ENCODE measurements around the gene GRK2. TPM values are rescaled to one million over a fixed set of nuclear protein-coding genes. Genes with fewer than 3 reads are reported as not detected.
A peak's percentile ranks its signal among the peaks of the same experiment; 100 is the strongest.

Gene GRK2
- total RNA-seq, 4 donors from 2014 or later = 44.0 to 76.9 (median 64.8) TPM

DNA sequence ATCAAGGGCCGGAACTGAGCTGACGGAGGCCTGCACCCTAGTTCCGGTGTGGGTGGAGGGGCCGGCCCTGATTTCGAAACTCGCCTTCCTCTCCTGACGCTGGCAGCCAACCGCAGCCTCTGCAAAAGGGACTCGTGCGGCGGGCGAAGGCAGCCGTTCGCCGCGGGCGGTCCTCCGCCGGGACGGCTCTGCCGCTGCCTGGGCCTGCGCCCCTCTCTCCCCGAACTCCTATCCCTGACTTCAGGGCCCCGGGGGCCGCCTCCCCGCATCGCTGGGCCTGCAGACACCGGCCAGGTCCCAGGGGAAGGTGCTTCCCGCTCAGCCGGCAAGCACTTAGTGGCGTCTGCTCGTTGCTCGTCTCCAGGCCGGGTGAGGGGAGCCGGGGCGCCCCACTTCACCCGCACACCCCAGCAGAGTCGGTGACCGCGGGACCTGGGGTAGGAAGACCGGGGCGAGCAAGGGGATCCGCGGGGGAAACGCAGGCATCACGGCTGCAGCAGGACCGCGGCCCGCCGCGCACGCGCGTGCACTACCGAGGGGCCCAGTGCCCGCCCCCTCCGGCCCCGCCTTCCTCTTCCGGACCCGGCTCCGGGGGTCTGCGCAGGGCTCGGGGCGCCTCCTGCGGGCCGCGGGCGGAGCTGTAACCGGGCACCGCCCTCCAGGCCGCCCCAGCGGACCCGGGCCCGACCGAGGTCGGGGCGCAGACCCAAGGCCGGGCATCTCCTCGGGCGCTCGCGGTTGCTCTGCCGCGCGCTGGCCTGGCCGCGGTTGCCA, 22.4 kb downstream of the GRK2 start:
- H3K27ac ChIP-seq = peak overlapping the region; percentile 77 to 94 (median 94)
- H3K36me3 ChIP-seq = peaks cover 0 to 60% of the 10 kb centered on the region in 2 donors
- peak; percentile 87 for ATAC-seq
- H3K4me1 ChIP-seq = peaks cover 0 to 87% (median 31%) of the 10 kb centered on the region in 3 donors
- no peaks in the 10 kb centered on the region for H3K27me3 ChIP-seq
- H3K4me3 ChIP-seq = peak overlapping the region; percentile 39 to 88
- no peaks in the 10 kb centered on the region for H3K9me3 ChIP-seq
- no CpG with 5 or more reads among the region's 87 CpGs for WGBS, 2 donors (ENCODE audit: low coverage in 1 of 2)
- peak; percentile 39 for TF ChIP-seq POLR2AphosphoS5 (IDR thresholded peaks at IDR 0.05)
- TF ChIP-seq, protein P1, sequence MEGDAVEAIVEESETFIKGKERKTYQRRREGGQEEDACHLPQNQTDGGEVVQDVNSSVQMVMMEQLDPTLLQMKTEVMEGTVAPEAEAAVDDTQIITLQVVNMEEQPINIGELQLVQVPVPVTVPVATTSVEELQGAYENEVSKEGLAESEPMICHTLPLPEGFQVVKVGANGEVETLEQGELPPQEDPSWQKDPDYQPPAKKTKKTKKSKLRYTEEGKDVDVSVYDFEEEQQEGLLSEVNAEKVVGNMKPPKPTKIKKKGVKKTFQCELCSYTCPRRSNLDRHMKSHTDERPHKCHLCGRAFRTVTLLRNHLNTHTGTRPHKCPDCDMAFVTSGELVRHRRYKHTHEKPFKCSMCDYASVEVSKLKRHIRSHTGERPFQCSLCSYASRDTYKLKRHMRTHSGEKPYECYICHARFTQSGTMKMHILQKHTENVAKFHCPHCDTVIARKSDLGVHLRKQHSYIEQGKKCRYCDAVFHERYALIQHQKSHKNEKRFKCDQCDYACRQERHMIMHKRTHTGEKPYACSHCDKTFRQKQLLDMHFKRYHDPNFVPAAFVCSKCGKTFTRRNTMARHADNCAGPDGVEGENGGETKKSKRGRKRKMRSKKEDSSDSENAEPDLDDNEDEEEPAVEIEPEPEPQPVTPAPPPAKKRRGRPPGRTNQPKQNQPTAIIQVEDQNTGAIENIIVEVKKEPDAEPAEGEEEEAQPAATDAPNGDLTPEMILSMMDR (IDR thresholded peaks at IDR 0.05) = peak in 3 of 4 experiments; percentile 50 to 63 (median 60)
- peak; percentile 49 to 53 for TF ChIP-seq POLR2A (IDR thresholded peaks at IDR 0.05)
- no peak for TF ChIP-seq EP300 (IDR thresholded peaks at IDR 0.05)

- TF ChIP-seq POLR2A (IDR thresholded peaks at IDR 0.05) = no peak
- no peak for TF ChIP-seq POLR2AphosphoS5 (IDR thresholded peaks at IDR 0.05)
- ATAC-seq = peak; percentile 81
- H3K4me3 ChIP-seq = peak within 1 kb of the TSS; percentile 39 to 88
- no peaks in the 10 kb centered on the region for H3K9me3 ChIP-seq
- WGBS, 2 donors (ENCODE audit: low coverage in 1 of 2) = no CpG with 5 or more reads among the region's 56 CpGs
- peaks cover 0 to 82% (median 31%) of the 10 kb centered on the region in 3 donors for H3K4me1 ChIP-seq
- peak within 1 kb of the TSS; percentile 77 to 94 (median 94) for H3K27ac ChIP-seq
- H3K27me3 ChIP-seq = no peaks in the 10 kb centered on the region
- H3K36me3 ChIP-seq = peaks cover 0 to 57% of the 10 kb centered on the region in 2 donors
These were observed 23.0 kb downstream of the GRK2 start, which contains the start of gene ANKRD13D for GRCh38 chr11:67289226-67289650. TSS of gene ANKRD13D (plus strand) at chr11:67289303. CDS start at chr11:67289461, 158 bp downstream.

DNA sequence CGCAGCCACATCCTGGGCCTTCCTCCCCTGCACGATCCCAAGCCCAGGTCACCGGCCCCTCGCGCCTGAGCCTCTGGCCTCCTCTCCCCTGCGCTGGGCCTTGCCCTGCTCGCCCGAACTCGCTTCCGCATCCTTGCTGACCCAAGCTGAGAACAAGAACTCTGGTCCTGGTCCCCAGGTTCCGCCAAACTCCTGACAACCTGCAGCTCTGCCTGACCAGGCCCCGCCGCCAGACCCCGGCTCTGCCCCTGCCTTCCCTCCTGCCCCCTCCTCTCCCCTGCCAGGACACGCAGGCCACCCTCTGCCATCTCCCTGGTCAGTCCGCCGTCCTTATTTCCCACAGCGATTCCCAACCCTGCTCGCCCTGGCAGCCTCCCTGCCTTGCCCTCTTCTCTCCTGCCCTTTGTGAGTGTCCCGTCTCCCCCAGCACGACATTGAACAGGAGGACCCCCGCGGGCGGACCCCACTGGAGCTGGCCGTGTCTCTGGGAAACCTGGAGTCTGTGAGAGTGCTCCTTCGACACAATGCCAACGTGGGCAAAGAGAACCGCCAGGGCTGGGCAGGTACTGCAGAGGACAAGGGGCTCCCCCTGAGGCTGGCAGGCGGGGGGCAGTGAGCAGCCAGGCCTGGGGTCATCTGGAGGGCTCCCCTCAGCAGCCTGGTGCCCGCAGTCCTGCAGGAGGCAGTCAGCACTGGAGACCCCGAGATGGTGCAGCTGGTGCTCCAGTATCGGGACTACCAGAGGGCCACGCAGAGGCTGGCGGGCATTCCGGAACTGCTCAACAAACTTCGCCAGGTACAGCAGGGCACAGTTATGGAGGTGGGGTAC, 23.6 kb downstream of the GRK2 start:
- Histone ChIP-seq H3K36me3 (peaks cover 0 to 57% of the 10 kb centered on the region in 2 donors), H3K4me3 (peak overlapping the region; percentile 39 to 88), H3K9me3 (no peaks in the 10 kb centered on the region), H3K27ac (peak overlapping the region; percentile 41 to 94 (median 94)), H3K27me3 (no peaks in the 10 kb centered on the region), H3K4me1 (peaks cover 0 to 80% (median 31%) of the 10 kb centered on the region in 3 donors)
- TF ChIP-seq, protein P1 (IDR thresholded peaks at IDR 0.05) = no peak
- TF ChIP-seq POLR2A (IDR thresholded peaks at IDR 0.05) = no peak
- TF ChIP-seq EP300 (IDR thresholded peaks at IDR 0.05) = no peak
- TF ChIP-seq POLR2AphosphoS5 (IDR thresholded peaks at IDR 0.05) = no peak
- WGBS, 2 donors (ENCODE audit: low coverage in 1 of 2) = no CpG with 5 or more reads among the region's 36 CpGs
- ATAC-seq = no peak

DNA sequence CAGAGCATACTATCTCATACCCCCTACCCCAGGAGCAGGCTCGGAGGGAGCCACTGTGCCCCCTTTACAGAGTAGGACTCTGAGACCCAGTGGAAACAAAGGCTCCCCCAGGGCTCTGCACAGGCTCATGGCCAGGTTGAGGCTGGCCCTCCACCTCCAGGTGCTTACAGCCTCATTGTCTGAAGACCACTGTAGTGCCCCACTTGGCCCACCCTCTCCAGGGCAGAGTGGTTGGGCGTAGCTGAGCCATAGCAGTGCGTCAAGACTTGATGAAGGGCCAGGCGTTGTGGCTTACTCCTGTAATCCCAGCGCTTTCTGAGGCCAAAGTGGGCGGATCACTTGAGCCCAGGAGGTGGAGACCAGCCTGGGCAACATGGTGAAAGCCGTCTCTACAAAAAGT, 24.5 kb downstream of the GRK2 start:
- WGBS, 2 donors (ENCODE audit: low coverage in 1 of 2) = no CpG with 5 or more reads among the region's 7 CpGs
- no peak for ATAC-seq
- peak overlapping the region in 3 of 4 donors; percentile 93 to 94 (median 94) for H3K27ac ChIP-seq
- H3K27me3 ChIP-seq = no peaks in the 10 kb centered on the region
- peaks cover 0 to 57% of the 10 kb centered on the region in 2 donors for H3K36me3 ChIP-seq
- H3K9me3 ChIP-seq = peaks cover 0 to 7% (median 0%) of the 10 kb centered on the region in 3 donors
- peak overlapping the region in 1 of 2 donors; percentile 88 for H3K4me3 ChIP-seq
- peaks cover 0 to 70% (median 31%) of the 10 kb centered on the region in 3 donors for H3K4me1 ChIP-seq
- TF ChIP-seq POLR2AphosphoS5 (IDR thresholded peaks at IDR 0.05) (peak; percentile 65), EP300 (IDR thresholded peaks at IDR 0.05) (no peak)

DNA sequence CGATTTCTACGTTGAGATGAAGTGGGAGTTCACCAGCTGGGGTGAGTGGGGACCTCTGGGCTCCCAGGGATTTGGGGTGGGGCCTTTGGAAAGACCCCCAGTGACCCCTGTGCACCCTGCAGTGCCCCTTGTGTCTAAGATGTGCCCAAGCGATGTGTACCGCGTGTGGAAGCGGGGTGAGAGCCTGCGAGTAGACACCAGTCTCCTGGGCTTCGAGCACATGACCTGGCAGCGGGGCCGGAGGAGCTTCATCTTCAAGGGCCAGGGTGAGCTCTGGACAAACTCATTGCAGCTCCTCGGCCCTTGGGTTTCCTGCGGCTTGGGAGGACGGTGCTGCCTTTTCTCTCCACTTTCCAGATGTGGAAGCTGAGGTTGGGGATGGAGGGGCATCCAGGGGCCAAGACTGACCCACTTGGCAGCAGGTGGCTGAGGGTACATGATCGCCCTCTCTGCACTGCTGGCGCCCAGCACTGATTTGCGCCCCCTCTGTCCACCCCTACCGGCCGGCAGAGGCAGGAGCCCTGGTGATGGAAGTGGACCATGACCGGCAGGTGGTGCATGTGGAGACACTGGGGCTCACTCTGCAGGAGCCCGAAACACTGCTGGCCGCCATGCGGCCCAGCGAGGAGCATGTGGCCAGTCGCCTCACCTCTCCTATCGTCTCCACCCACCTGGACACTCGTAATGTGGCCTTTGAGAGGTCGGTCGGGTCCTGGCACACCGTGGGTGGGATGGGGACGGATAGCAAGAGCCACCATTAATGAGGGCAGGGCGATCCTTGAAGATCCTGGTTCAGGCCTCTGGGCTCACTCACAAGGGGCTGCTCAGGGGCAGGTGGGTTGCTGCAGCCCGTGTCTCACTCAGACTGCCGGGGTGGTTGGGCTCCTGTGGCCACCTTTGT, 25.5 kb downstream of the GRK2 start:
- Histone ChIP-seq H3K4me1 (peaks cover 0 to 61% (median 31%) of the 10 kb centered on the region in 3 donors), H3K4me3 (no peak overlapping the region), H3K9me3 (peaks cover 0 to 10% (median 0%) of the 10 kb centered on the region in 3 donors), H3K36me3 (peaks cover 0 to 54% of the 10 kb centered on the region in 2 donors), H3K27me3 (no peaks in the 10 kb centered on the region), H3K27ac (peak overlapping the region in 1 of 4 donors; percentile 93)
- 77 to 100% methylated on average over 1 to 4 of the region's 33 CpGs for WGBS, 2 donors (ENCODE audit: low coverage in 1 of 2)
- no peak for ATAC-seq
- TF ChIP-seq, protein P1 (IDR thresholded peaks at IDR 0.05) = no peak
- no peak for TF ChIP-seq EP300 (IDR thresholded peaks at IDR 0.05)
- no peak for TF ChIP-seq POLR2A (IDR thresholded peaks at IDR 0.05)
- no peak for TF ChIP-seq POLR2AphosphoS5 (IDR thresholded peaks at IDR 0.05)
